ENCODE results near the gene TRIM69.

The TRIM69 gene

GRCh38 chr15:44804298-44805046 lies 68.1 kb downstream of the TRIM69 start:
- TF ChIP-seq POLR2AphosphoS5 (IDR thresholded peaks at IDR 0.05; ENCODE audit: low read depth, low read length), result no peak
- no peak for TF ChIP-seq FOXP2 (optimal IDR thresholded peaks at IDR 0.05; ENCODE audit: borderline replicate concordance, extremely low read depth, extremely low read length, insufficient read depth)

DNA sequence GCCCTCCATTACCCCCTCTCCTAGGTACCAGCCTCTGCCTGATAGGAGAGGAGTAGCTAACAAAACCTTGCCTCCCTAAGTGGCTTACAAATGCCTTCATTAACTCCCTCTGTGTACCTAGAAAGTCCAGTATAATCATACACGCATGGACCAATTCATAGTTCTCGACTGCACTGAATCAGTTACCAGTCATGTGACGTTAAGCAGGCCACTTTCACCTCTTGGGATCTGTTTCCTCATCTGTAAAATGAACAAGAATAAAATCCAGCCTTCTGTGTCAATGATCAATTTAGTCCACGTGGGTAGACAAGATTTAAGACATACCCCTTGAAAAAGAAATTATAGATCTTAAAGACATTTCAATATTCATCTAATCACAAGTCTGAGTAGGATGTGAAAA lies 72.2 kb downstream of the TRIM69 start:
- TF ChIP-seq TAF1 (IDR thresholded peaks at IDR 0.05; ENCODE audit: borderline replicate concordance, insufficient read depth, low read length) (no peak), SIN3A (IDR thresholded peaks at IDR 0.05; ENCODE audit: borderline replicate concordance, insufficient read depth, low read length) (no peak), FOXP2 (optimal IDR thresholded peaks at IDR 0.05; ENCODE audit: borderline replicate concordance, extremely low read depth, extremely low read length, insufficient read depth) (no peak), POLR2AphosphoS5 (IDR thresholded peaks at IDR 0.05; ENCODE audit: low read depth, low read length) (no peak)

- TF ChIP-seq POLR2AphosphoS5 (IDR thresholded peaks at IDR 0.05; ENCODE audit: low read depth, low read length) (no peak), TAF1 (IDR thresholded peaks at IDR 0.05; ENCODE audit: borderline replicate concordance, insufficient read depth, low read length) (no peak), SIN3A (IDR thresholded peaks at IDR 0.05; ENCODE audit: borderline replicate concordance, insufficient read depth, low read length) (no peak), FOXP2 (optimal IDR thresholded peaks at IDR 0.05; ENCODE audit: borderline replicate concordance, extremely low read depth, extremely low read length, insufficient read depth) (no peak)
- TF ChIP-seq, protein P1, sequence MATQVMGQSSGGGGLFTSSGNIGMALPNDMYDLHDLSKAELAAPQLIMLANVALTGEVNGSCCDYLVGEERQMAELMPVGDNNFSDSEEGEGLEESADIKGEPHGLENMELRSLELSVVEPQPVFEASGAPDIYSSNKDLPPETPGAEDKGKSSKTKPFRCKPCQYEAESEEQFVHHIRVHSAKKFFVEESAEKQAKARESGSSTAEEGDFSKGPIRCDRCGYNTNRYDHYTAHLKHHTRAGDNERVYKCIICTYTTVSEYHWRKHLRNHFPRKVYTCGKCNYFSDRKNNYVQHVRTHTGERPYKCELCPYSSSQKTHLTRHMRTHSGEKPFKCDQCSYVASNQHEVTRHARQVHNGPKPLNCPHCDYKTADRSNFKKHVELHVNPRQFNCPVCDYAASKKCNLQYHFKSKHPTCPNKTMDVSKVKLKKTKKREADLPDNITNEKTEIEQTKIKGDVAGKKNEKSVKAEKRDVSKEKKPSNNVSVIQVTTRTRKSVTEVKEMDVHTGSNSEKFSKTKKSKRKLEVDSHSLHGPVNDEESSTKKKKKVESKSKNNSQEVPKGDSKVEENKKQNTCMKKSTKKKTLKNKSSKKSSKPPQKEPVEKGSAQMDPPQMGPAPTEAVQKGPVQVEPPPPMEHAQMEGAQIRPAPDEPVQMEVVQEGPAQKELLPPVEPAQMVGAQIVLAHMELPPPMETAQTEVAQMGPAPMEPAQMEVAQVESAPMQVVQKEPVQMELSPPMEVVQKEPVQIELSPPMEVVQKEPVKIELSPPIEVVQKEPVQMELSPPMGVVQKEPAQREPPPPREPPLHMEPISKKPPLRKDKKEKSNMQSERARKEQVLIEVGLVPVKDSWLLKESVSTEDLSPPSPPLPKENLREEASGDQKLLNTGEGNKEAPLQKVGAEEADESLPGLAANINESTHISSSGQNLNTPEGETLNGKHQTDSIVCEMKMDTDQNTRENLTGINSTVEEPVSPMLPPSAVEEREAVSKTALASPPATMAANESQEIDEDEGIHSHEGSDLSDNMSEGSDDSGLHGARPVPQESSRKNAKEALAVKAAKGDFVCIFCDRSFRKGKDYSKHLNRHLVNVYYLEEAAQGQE (IDR thresholded peaks at IDR 0.05; ENCODE audit: insufficient read depth in 1 of 2, low read depth in 2 of 2, low read length in 2 of 2), result no peak
Measured at GRCh38 chr15:44810237-44810636, 73.9 kb downstream of the TRIM69 start.

DNA sequence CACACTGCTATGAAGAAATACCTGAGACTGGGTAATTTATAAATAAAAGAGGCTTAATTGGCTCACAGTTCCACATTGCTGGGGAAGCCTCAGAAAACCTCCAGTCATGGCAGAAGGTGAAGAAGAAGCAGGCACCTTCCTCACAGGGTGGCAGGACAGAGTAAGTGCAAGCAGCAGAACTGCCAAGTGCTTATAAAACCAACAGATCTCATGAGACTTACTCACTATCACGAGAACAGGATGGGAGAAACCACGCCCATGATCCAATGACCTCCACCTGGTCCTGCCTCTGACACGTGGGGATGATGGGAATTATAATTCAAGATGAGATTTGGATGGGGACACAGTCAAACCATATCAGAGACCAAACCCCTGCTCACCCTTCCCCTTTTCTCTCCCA lies 75.0 kb downstream of the TRIM69 start:
- TF ChIP-seq SIN3A (IDR thresholded peaks at IDR 0.05; ENCODE audit: borderline replicate concordance, insufficient read depth, low read length) (no peak), POLR2AphosphoS5 (IDR thresholded peaks at IDR 0.05; ENCODE audit: low read depth, low read length) (no peak), FOXP2 (optimal IDR thresholded peaks at IDR 0.05; ENCODE audit: borderline replicate concordance, extremely low read depth, extremely low read length, insufficient read depth) (no peak), TAF1 (IDR thresholded peaks at IDR 0.05; ENCODE audit: borderline replicate concordance, insufficient read depth, low read length) (no peak)
- TF ChIP-seq, protein P1 (IDR thresholded peaks at IDR 0.05; ENCODE audit: insufficient read depth in 1 of 2, low read depth in 2 of 2, low read length in 2 of 2), result no peak

DNA sequence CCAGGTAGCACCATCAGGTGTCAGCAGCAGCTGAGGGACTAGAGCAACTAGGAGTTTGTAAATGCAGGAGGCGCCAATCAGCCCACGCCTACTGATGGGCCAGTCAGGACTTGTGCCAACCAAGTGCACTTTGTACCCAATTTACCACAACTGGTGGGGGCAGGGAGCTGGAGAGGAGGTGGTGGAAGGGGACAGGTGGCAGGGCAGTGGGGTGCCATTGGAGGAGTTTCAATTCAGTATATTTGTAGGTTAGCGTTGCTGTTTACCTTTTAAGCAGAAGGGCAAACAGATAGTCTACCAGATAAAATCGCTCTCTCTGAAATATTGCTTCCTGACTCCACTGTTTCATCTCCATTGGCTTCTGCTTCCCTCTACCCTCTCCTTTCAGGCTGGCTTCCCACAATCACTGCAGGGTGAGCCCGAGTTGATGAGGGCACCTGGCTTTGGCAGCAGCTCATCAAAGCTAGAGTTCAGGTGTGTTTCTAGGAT lies 75.7 kb downstream of the TRIM69 start:
- no peak for TF ChIP-seq SIN3A (IDR thresholded peaks at IDR 0.05; ENCODE audit: borderline replicate concordance, insufficient read depth, low read length)
- no peak for TF ChIP-seq FOXP2 (optimal IDR thresholded peaks at IDR 0.05; ENCODE audit: borderline replicate concordance, extremely low read depth, extremely low read length, insufficient read depth)

GRCh38 chr15:44813231-44813630 lies 76.9 kb downstream of the TRIM69 start:
- TF ChIP-seq SIN3A (IDR thresholded peaks at IDR 0.05; ENCODE audit: borderline replicate concordance, insufficient read depth, low read length) (no peak), POLR2AphosphoS5 (IDR thresholded peaks at IDR 0.05; ENCODE audit: low read depth, low read length) (no peak), TAF1 (IDR thresholded peaks at IDR 0.05; ENCODE audit: borderline replicate concordance, insufficient read depth, low read length) (no peak), FOXP2 (optimal IDR thresholded peaks at IDR 0.05; ENCODE audit: borderline replicate concordance, extremely low read depth, extremely low read length, insufficient read depth) (no peak)

Data from PFSK-1 (cell line).